ENCODE measurements around the gene ELFN2. TPM values are rescaled to one million over a fixed set of nuclear protein-coding genes. Genes with fewer than 3 reads are reported as not detected.

The ELFN2 gene
- polyA plus RNA-seq, 1 donor from 2014 or later, result 4.4 TPM

DNA sequence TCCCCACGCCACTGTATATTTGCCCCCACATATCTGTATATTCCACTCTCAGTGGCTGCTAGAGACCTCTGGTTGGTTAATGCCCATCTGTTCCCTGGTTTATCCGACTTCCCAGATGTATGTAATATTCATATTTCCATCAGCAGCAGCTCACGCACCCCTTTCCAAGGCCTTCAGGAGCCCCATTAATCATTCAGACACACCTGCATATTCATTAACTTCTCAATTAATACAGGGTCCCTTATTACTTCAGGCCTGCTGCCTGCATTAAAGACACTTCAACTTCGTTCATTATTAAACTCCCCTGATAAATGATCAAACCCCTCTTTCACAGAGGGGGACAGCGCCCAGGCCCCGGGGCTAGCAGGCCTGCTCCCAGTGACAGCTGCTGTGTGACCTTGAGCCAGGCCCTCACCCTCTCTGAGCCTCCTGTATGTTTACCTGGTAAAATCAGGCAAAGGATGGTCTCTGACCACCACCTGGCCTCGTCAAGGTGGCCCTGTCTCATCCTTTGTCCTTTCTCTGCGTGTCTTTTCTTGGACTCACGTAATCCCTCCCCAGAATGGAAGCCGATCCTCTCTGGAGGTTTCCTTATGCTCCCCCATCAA lies 34.5 kb downstream of the ELFN2 start:
- H3K4me3 ChIP-seq (ENCODE audit: low read length), result no peak overlapping the region
- H3K36me3 ChIP-seq (ENCODE audit: insufficient read depth, low read length), result no peaks in the 10 kb centered on the region
- no peak overlapping the region for H2AFZ ChIP-seq (ENCODE audit: low read depth, low read length)
- no peaks in the 10 kb centered on the region for H3K9me2 ChIP-seq (ENCODE audit: insufficient read depth, low read length)
- TF ChIP-seq EZH2 (IDR thresholded peaks at IDR 0.05; ENCODE audit: borderline replicate concordance, insufficient read depth, low read length, poor library complexity, severe bottlenecking), result no peak
- TF ChIP-seq, protein P1, sequence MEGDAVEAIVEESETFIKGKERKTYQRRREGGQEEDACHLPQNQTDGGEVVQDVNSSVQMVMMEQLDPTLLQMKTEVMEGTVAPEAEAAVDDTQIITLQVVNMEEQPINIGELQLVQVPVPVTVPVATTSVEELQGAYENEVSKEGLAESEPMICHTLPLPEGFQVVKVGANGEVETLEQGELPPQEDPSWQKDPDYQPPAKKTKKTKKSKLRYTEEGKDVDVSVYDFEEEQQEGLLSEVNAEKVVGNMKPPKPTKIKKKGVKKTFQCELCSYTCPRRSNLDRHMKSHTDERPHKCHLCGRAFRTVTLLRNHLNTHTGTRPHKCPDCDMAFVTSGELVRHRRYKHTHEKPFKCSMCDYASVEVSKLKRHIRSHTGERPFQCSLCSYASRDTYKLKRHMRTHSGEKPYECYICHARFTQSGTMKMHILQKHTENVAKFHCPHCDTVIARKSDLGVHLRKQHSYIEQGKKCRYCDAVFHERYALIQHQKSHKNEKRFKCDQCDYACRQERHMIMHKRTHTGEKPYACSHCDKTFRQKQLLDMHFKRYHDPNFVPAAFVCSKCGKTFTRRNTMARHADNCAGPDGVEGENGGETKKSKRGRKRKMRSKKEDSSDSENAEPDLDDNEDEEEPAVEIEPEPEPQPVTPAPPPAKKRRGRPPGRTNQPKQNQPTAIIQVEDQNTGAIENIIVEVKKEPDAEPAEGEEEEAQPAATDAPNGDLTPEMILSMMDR (IDR thresholded peaks at IDR 0.05; ENCODE audit: poor library complexity, severe bottlenecking), result no peak
- no peak for TF ChIP-seq MXI1 (conservative IDR thresholded peaks at IDR 0.05; ENCODE audit: poor library complexity, severe bottlenecking)
- no peak for TF ChIP-seq RAD21 (conservative IDR thresholded peaks at IDR 0.05)
- H3F3A ChIP-seq (ENCODE audit: insufficient read depth, low read length, poor library complexity, severe bottlenecking), result no peaks in the 10 kb centered on the region
- no peaks in the 10 kb centered on the region for H4K20me1 ChIP-seq (ENCODE audit: insufficient read depth)
- no peaks in the 10 kb centered on the region for H3K27me3 ChIP-seq (ENCODE audit: insufficient read depth, low read depth, low read length)
- H3K9me3 ChIP-seq (ENCODE audit: low read length), result no peaks in the 10 kb centered on the region
- no peak overlapping the region for H3K27ac ChIP-seq (ENCODE audit: low read length)
- no peak overlapping the region for H3K9ac ChIP-seq (ENCODE audit: low read length)
- H3K79me2 ChIP-seq (replicated peaks; ENCODE audit: insufficient read depth, low read length), result no peaks in the 10 kb centered on the region
- H3K4me2 ChIP-seq (ENCODE audit: low read length), result no peak overlapping the region

DNA sequence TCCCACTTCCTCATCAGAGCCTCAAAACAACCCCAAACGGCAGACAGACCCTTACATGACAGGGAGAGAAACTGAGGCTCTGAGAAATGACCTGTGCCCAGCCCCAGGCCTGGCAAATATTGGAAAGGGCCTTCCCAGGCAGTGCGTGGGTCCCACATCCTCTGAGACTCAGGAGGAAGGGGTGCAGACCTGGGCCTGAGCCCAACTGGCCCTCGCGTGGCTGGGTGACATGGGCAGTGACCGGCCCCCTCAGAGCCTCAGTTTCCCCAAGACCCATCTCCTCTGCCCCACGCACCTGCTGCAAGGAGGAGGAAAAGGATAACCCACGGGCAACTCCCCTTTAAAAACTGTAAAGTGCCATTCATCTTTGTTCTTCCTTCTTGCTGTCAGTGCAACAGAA lies 35.6 kb downstream of the ELFN2 start:
- Histone ChIP-seq H3K27ac (ENCODE audit: low read length) (no peak overlapping the region), H3K9me2 (ENCODE audit: insufficient read depth, low read length) (no peaks in the 10 kb centered on the region), H3F3A (ENCODE audit: insufficient read depth, low read length, poor library complexity, severe bottlenecking) (no peaks in the 10 kb centered on the region), H3K9ac (ENCODE audit: low read length) (no peak overlapping the region), H3K79me2 (replicated peaks; ENCODE audit: insufficient read depth, low read length) (no peaks in the 10 kb centered on the region), H3K4me3 (ENCODE audit: low read length) (no peak overlapping the region), H3K9me3 (ENCODE audit: low read length) (no peaks in the 10 kb centered on the region), H4K20me1 (ENCODE audit: insufficient read depth) (no peaks in the 10 kb centered on the region), H3K27me3 (ENCODE audit: insufficient read depth, low read depth, low read length) (no peaks in the 10 kb centered on the region), H2AFZ (ENCODE audit: low read depth, low read length) (no peak overlapping the region), H3K4me2 (ENCODE audit: low read length) (no peak overlapping the region), H3K36me3 (ENCODE audit: insufficient read depth, low read length) (no peaks in the 10 kb centered on the region)
- no peak for TF ChIP-seq RAD21 (conservative IDR thresholded peaks at IDR 0.05)
- no peak for TF ChIP-seq EZH2 (IDR thresholded peaks at IDR 0.05; ENCODE audit: borderline replicate concordance, insufficient read depth, low read length, poor library complexity, severe bottlenecking)
- TF ChIP-seq, protein P2, sequence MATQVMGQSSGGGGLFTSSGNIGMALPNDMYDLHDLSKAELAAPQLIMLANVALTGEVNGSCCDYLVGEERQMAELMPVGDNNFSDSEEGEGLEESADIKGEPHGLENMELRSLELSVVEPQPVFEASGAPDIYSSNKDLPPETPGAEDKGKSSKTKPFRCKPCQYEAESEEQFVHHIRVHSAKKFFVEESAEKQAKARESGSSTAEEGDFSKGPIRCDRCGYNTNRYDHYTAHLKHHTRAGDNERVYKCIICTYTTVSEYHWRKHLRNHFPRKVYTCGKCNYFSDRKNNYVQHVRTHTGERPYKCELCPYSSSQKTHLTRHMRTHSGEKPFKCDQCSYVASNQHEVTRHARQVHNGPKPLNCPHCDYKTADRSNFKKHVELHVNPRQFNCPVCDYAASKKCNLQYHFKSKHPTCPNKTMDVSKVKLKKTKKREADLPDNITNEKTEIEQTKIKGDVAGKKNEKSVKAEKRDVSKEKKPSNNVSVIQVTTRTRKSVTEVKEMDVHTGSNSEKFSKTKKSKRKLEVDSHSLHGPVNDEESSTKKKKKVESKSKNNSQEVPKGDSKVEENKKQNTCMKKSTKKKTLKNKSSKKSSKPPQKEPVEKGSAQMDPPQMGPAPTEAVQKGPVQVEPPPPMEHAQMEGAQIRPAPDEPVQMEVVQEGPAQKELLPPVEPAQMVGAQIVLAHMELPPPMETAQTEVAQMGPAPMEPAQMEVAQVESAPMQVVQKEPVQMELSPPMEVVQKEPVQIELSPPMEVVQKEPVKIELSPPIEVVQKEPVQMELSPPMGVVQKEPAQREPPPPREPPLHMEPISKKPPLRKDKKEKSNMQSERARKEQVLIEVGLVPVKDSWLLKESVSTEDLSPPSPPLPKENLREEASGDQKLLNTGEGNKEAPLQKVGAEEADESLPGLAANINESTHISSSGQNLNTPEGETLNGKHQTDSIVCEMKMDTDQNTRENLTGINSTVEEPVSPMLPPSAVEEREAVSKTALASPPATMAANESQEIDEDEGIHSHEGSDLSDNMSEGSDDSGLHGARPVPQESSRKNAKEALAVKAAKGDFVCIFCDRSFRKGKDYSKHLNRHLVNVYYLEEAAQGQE (IDR thresholded peaks at IDR 0.05; ENCODE audit: borderline replicate concordance), result no peak
- TF ChIP-seq SMC3 (conservative IDR thresholded peaks at IDR 0.05; ENCODE audit: poor library complexity), result no peak
- TF ChIP-seq, protein P1 (IDR thresholded peaks at IDR 0.05; ENCODE audit: poor library complexity, severe bottlenecking), result no peak

Measured in neural cell (in vitro differentiated cells).